HEK293 (cell line): Measurements from ENCODE around the gene COL6A2.

Experiments used
- BCL11A ChIP-seq: fragments of 450-650 bp; formaldehyde crosslinking; IDR thresholded peaks from 2 replicates; pipeline ENCODE4 v1.5.1; 2016; ENCODE audit warnings: low read depth, missing biosample characterization, missing genetic modification characterization
- KLF7 ChIP-seq: fragments of 450-650 bp; formaldehyde crosslinking; IDR thresholded peaks from 2 replicates; pipeline ENCODE4 v1.5.1; 2016; ENCODE audit warnings: missing biosample characterization, missing genetic modification characterization, borderline replicate concordance
- ZNF184 ChIP-seq: fragments of 450-650 bp; IDR thresholded peaks from 2 replicates; pipeline ENCODE4 v1.5.1; 2018; ENCODE audit warnings: missing biosample characterization, mild to moderate bottlenecking, missing genetic modification characterization
- ZNF529 ChIP-seq: fragments of 450-650 bp; formaldehyde crosslinking; IDR thresholded peaks from 2 replicates; pipeline ENCODE4 v1.5.1; 2017; ENCODE audit warnings: missing genetic modification characterization, missing biosample characterization; ENCODE audit not compliant: insufficient replicate concordance
- TF ChIP-seq, protein P1 (sequence below): fragments of 450-650 bp; formaldehyde crosslinking; IDR thresholded peaks from 2 replicates; pipeline ENCODE4 v1.5.1; 2016; ENCODE audit warnings: missing biosample characterization, missing genetic modification characterization
- TF ChIP-seq, protein P2 (sequence below): fragments of 450-650 bp; formaldehyde crosslinking; IDR thresholded peaks from 2 replicates; pipeline ENCODE4 v1.5.1; 2016; ENCODE audit warnings: missing biosample characterization, missing genetic modification characterization
- TF ChIP-seq, protein P3 (sequence below): fragments of 450-650 bp; formaldehyde crosslinking; IDR thresholded peaks from 2 replicates; pipeline ENCODE4 v1.5.1; 2016; ENCODE audit warnings: missing biosample characterization, missing genetic modification characterization

DNA sequence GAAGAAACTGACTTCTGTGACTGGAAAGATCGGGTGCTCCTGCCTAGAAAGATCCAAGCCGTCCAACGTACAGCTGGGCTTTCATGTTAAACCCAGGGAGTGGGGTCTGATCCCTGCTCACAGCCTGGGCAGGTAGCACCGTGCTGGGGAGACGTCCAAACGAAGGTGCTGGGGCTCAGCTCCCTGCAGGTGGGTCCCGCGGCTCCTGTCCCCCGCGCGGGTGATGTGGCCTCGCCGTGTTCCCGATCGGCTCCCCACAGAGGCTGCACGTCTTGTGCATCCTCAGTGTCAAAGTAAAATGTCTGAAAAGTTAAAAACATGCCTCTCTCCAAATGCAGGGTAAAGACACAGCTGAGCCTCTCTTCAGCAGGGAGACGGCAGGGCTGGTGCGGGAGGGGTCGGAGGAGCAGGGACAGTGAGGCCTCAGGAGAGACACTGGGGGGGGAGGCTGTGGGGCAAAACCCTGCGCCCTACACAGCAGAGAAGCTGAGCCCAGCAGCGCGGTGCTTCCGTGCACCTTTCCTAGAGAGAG lies 40.1 kb upstream of the COL6A2 start:
- TF ChIP-seq, protein P1, sequence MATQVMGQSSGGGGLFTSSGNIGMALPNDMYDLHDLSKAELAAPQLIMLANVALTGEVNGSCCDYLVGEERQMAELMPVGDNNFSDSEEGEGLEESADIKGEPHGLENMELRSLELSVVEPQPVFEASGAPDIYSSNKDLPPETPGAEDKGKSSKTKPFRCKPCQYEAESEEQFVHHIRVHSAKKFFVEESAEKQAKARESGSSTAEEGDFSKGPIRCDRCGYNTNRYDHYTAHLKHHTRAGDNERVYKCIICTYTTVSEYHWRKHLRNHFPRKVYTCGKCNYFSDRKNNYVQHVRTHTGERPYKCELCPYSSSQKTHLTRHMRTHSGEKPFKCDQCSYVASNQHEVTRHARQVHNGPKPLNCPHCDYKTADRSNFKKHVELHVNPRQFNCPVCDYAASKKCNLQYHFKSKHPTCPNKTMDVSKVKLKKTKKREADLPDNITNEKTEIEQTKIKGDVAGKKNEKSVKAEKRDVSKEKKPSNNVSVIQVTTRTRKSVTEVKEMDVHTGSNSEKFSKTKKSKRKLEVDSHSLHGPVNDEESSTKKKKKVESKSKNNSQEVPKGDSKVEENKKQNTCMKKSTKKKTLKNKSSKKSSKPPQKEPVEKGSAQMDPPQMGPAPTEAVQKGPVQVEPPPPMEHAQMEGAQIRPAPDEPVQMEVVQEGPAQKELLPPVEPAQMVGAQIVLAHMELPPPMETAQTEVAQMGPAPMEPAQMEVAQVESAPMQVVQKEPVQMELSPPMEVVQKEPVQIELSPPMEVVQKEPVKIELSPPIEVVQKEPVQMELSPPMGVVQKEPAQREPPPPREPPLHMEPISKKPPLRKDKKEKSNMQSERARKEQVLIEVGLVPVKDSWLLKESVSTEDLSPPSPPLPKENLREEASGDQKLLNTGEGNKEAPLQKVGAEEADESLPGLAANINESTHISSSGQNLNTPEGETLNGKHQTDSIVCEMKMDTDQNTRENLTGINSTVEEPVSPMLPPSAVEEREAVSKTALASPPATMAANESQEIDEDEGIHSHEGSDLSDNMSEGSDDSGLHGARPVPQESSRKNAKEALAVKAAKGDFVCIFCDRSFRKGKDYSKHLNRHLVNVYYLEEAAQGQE (tag by site-specific recombination) = no peak
- TF ChIP-seq BCL11A (no peak), ZNF184 (tag by site-specific recombination) (no peak), KLF7 (no peak), ZNF529 (tag by site-specific recombination) (no peak)
- TF ChIP-seq, protein P2, sequence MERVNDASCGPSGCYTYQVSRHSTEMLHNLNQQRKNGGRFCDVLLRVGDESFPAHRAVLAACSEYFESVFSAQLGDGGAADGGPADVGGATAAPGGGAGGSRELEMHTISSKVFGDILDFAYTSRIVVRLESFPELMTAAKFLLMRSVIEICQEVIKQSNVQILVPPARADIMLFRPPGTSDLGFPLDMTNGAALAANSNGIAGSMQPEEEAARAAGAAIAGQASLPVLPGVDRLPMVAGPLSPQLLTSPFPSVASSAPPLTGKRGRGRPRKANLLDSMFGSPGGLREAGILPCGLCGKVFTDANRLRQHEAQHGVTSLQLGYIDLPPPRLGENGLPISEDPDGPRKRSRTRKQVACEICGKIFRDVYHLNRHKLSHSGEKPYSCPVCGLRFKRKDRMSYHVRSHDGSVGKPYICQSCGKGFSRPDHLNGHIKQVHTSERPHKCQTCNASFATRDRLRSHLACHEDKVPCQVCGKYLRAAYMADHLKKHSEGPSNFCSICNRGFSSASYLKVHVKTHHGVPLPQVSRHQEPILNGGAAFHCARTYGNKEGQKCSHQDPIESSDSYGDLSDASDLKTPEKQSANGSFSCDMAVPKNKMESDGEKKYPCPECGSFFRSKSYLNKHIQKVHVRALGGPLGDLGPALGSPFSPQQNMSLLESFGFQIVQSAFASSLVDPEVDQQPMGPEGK (tag by site-specific recombination) = no peak
- TF ChIP-seq, protein P3, sequence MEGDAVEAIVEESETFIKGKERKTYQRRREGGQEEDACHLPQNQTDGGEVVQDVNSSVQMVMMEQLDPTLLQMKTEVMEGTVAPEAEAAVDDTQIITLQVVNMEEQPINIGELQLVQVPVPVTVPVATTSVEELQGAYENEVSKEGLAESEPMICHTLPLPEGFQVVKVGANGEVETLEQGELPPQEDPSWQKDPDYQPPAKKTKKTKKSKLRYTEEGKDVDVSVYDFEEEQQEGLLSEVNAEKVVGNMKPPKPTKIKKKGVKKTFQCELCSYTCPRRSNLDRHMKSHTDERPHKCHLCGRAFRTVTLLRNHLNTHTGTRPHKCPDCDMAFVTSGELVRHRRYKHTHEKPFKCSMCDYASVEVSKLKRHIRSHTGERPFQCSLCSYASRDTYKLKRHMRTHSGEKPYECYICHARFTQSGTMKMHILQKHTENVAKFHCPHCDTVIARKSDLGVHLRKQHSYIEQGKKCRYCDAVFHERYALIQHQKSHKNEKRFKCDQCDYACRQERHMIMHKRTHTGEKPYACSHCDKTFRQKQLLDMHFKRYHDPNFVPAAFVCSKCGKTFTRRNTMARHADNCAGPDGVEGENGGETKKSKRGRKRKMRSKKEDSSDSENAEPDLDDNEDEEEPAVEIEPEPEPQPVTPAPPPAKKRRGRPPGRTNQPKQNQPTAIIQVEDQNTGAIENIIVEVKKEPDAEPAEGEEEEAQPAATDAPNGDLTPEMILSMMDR (tag by site-specific recombination) = no peak
